HepG2 (cell line): ENCODE data around the gene MXD3. TPM values are rescaled to one million over a fixed set of nuclear protein-coding genes. Genes with fewer than 3 reads are reported as not detected.

ENCODE experiments used
- ARID5B ChIP-seq: IDR thresholded peaks from 2 replicates; pipeline ENCODE4 v1.4.0; 2020; ENCODE audit warnings: mild to moderate bottlenecking, missing genetic modification reagents
- ASH2L ChIP-seq: fragments of 300-600, 200-600 bp; sonication (generic); IDR thresholded peaks from 2 replicates; pipeline ENCODE4 v1.7.0; 2017; ENCODE audit warnings: low read depth, mild to moderate bottlenecking, moderate library complexity, mixed read lengths, low read length; ENCODE audit not compliant: insufficient read length
- ATAD3A ChIP-seq: sonication (generic); formaldehyde crosslinking; IDR thresholded peaks from 2 replicates; pipeline ENCODE4 v1.4.0; 2020; ENCODE audit warnings: missing genetic modification reagents
- CENPT ChIP-seq: sonication (generic); formaldehyde crosslinking; IDR thresholded peaks from 2 replicates; pipeline ENCODE4 v1.8.0; 2022; ENCODE audit warnings: low read depth, mild to moderate bottlenecking, moderate library complexity, missing genetic modification reagents
- CREB1 ChIP-seq, 2 experiments: fragments of 450-650 bp in 1 of 2; IDR thresholded peaks; 2 replicates each; pipeline ENCODE4 v1.6.1; 2016 to 2017; ENCODE audit warnings: control low read depth in 1 of 2, mild to moderate bottlenecking in 1 of 2, missing compliant biosample characterization in 1 of 2, missing genetic modification characterization in 1 of 2
- CREM ChIP-seq, 2 experiments: sonication (generic) in 1 of 2; formaldehyde crosslinking in 1 of 2; IDR thresholded peaks; 2 replicates each; pipeline versions ENCODE4 v1.4.0 to v1.6.1; 2016 to 2020; ENCODE audit warnings: antibody characterized with exemption in 1 of 2, mild to moderate bottlenecking in 1 of 2, missing genetic modification reagents in 1 of 2
- JARID2 ChIP-seq: sonication (generic); formaldehyde crosslinking; IDR thresholded peaks from 2 replicates; pipeline ENCODE4 v1.8.1; 2023; ENCODE audit warnings: missing genetic modification reagents, inconsistent platforms; ENCODE audit not compliant: insufficient replicate concordance
- KAT2B ChIP-seq: fragments of 150-350 bp; IDR thresholded peaks from 2 replicates; pipeline ENCODE4 v1.6.1; 2014; ENCODE audit warnings: low read depth, low read length, borderline replicate concordance
- MTF2 ChIP-seq: sonication (generic); formaldehyde crosslinking; IDR thresholded peaks from 2 replicates; pipeline ENCODE4 v1.5.0; 2020; ENCODE audit warnings: missing genetic modification reagents, borderline replicate concordance
- NCOA5 ChIP-seq: sonication (generic); formaldehyde crosslinking; IDR thresholded peaks from 2 replicates; pipeline ENCODE4 v1.4.0; 2020; ENCODE audit warnings: missing genetic modification reagents
- PHB2 ChIP-seq: fragments of 450-650 bp; IDR thresholded peaks from 2 replicates; pipeline ENCODE4 v1.6.1; 2018; ENCODE audit not compliant: partially characterized antibody
- XRCC5 ChIP-seq: fragments of 200-400 bp; formaldehyde crosslinking; optimal IDR thresholded peaks from 2 replicates; pipeline ENCODE3; 2017; ENCODE audit warnings: mild to moderate bottlenecking, low read length
- ZBTB20 ChIP-seq: sonication (generic); formaldehyde crosslinking; IDR thresholded peaks from 2 replicates; pipeline ENCODE4 v1.8.1; 2023; ENCODE audit warnings: missing genetic modification reagents, low read depth, mild to moderate bottlenecking, borderline replicate concordance
- ZBTB21 ChIP-seq: sonication (generic); formaldehyde crosslinking; IDR thresholded peaks from 2 replicates; pipeline ENCODE4 v1.4.0; 2020; ENCODE audit warnings: missing genetic modification reagents
- ZFP91 ChIP-seq: sonication (generic); formaldehyde crosslinking; IDR thresholded peaks from 2 replicates; pipeline ENCODE4 v1.9.0; 2022; ENCODE audit warnings: missing genetic modification reagents, mild to moderate bottlenecking, borderline replicate concordance
- ZNF256 ChIP-seq: sonication (generic); formaldehyde crosslinking; conservative IDR thresholded peaks from 2 replicates; pipeline ENCODE4 v1.4.0; 2020; ENCODE audit warnings: missing genetic modification reagents
- ZNF275 ChIP-seq: sonication (generic); formaldehyde crosslinking; IDR thresholded peaks from 2 replicates; pipeline ENCODE4 v1.8.0; 2022; ENCODE audit warnings: missing genetic modification reagents, mild to moderate bottlenecking, inconsistent platforms, borderline replicate concordance
- ZNF563 ChIP-seq: sonication (generic); formaldehyde crosslinking; IDR thresholded peaks from 2 replicates; pipeline ENCODE4 v1.8.0; 2022; ENCODE audit warnings: mild to moderate bottlenecking, moderate library complexity, missing genetic modification reagents
- ZNF891 ChIP-seq: sonication (generic); formaldehyde crosslinking; IDR thresholded peaks from 2 replicates; pipeline ENCODE4 v1.5.0; 2020; ENCODE audit warnings: mild to moderate bottlenecking, missing genetic modification reagents
- polyA plus RNA-seq, 8 experiments: library from polyadenylated mRNA; depleted of rRNA in 3 of 8; stranded (reverse) in 7 of 8; unstranded in 1 of 8; fragments of >200 nt; fragmentation: Illumina TruSeq in 4 of 8; extraction: Trizol in 4 of 8; gene quantifications; 2 replicates each; pipeline versions ENCODE4 v1.2.1 to v1.2.3, GENCODE V29; 2011 to 2016; ENCODE audit warnings: low read depth in 4 of 8, missing spikeins in 1 of 8, mixed read lengths in 1 of 8; ENCODE audit not compliant: insufficient read depth in 1 of 8
- total RNA-seq, 5 experiments: library from RNA; depleted of rRNA; stranded (reverse); fragments of >200 nt; fragmentation: Illumina TruSeq; extraction: Trizol; gene quantifications; 2 replicates each; pipeline ENCODE4 v1.2.3, GENCODE V29; 2016; ENCODE audit warnings: low read depth in 1 of 5

Gene MXD3
- total and polyA plus RNA-seq, 2 of the 13 experiments (the other 11 are each of a cell fraction or from before 2014, with no cell fraction given), result 10.5 to 12.8 TPM

DNA sequence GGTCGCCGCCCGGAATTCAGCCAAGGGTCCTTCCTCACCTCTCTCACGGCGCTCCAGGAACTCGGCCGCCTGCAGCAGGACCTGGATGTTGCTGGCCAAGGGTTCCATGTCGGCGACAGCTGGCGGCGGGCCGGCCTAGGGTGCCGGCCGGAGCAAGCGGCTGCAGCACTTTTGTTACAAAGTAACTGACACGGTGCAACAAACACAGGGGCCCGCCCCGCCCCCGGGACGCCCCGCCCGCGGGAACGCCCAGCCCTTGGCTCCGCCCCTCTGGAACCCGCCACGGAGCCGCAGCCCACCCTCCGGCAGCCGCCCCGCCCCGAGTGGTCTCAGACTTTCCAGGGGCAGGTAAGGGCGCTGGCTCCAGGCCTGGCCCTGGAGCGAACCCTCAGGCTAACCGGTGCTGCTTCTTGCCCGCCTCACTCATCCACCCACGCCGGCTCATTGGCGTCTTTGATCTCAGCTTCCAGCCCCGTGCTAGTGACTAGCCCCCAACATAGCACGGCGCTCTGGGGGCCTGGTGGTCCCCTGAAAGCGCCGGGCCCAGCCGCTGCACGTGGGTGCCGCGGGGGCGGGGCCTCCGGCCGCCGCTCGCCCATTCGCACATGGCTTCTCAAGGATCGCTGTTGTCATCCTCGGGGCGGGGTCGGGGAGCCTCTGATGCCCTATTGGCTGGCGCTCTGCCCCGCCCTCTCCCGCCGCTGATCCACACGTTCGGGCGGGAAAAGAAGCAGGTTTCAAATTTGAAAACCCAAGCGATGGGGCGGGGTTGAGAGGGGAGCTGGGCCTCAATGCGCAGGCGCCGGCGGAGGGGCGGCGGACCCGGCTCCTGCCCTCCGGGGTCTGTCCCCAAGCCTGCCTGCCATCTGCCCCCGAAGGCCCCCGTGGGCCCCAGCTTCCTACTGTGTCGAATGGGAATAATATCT lies at the start of gene MXD3 (continued):
- no peak for TF ChIP-seq ZBTB20
- TF ChIP-seq NCOA5 (CRISPR knock-in tag), result no peak
- no peak for TF ChIP-seq PHB2
- no peak for TF ChIP-seq MTF2 (CRISPR knock-in tag)
- TF ChIP-seq ZNF563 (CRISPR knock-in tag), result no peak
- no peak for TF ChIP-seq JARID2 (CRISPR knock-in tag)
- no peak for TF ChIP-seq ATAD3A
- peak; percentile 53; the same call in 1 of the 2 replicates for TF ChIP-seq ZFP91
- TF ChIP-seq CENPT (CRISPR knock-in tag), result no peak
- peak; percentile 72 for TF ChIP-seq ASH2L
- no peak for TF ChIP-seq KAT2B
- TF ChIP-seq ZNF256 (CRISPR knock-in tag), result no peak
- 0 out of 2 replicates have a peak, but pooled peaks have one; percentile 6 for TF ChIP-seq ARID5B (CRISPR knock-in tag)
- TF ChIP-seq ZNF275, result 0 out of 2 replicates have a peak, but pooled peaks have one; percentile 12
- no peak for TF ChIP-seq XRCC5
- no peak for TF ChIP-seq ZNF891 (CRISPR knock-in tag)
- peak; percentile 57 for TF ChIP-seq CREB1 (IDR thresholded peaks at IDR 0.05)
- TF ChIP-seq CREB1 (CRISPR knock-in tag; IDR thresholded peaks at IDR 0.05), result peak; percentile 62
- no peak for TF ChIP-seq ZBTB21 (CRISPR knock-in tag)
- TF ChIP-seq CREM (IDR thresholded peaks at IDR 0.05), result no peak; the same call in 1 of the 2 replicates
- TF ChIP-seq CREM (CRISPR knock-in tag; IDR thresholded peaks at IDR 0.05), result no peak
